Measurements from ENCODE around the gene CD300LD.

Gene CD300LD

GRCh38 chr17:74604761-74605160 is 12.7 kb upstream of the CD300LD start:
- no peaks in the 10 kb centered on the region for H3K27me3 ChIP-seq (ENCODE audit: control insufficient read depth, insufficient read depth, low read length)

DNA sequence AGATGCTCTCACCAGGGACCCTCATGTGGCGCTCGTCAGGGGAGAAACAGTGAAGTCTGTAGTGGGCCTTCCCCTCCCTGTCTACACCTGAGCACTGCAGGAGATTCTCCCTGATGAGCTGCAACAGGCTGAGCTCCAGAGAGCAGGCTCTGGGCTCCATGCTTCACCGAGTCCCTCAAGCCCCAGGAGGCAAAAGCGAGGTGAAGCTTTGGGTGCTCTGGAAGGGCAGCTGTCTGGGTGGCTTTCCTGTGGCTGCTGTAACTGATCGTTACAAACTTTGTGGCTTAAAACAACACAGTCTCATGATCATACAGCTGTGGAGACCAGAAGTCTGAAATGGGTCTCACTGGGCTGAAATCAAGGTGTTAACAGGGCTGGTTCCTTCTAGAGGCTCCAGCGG is 12.1 kb upstream of the CD300LD start:
- Histone ChIP-seq H3K4me3 (ENCODE audit: low read length) (no peak overlapping the region), H3K4me1 (ENCODE audit: control insufficient read depth, low read depth, low read length) (no peaks in the 10 kb centered on the region), H3K36me3 (ENCODE audit: control insufficient read depth, low read depth, low read length) (no peaks in the 10 kb centered on the region), H3K9ac (ENCODE audit: low read length) (no peak overlapping the region), H3K9me3 (ENCODE audit: control insufficient read depth, low read depth, low read length) (no peaks in the 10 kb centered on the region), H3K27ac (ENCODE audit: low read length) (no peak overlapping the region), H3K27me3 (ENCODE audit: control insufficient read depth, insufficient read depth, low read length) (no peaks in the 10 kb centered on the region)

More at GRCh38 chr17:74604761-74605160, 12.7 kb upstream of the CD300LD start:
- H3K36me3 ChIP-seq (ENCODE audit: control insufficient read depth, low read depth, low read length) = no peaks in the 10 kb centered on the region
- no peak overlapping the region for H3K9ac ChIP-seq (ENCODE audit: low read length)
- no peaks in the 10 kb centered on the region for H3K4me1 ChIP-seq (ENCODE audit: control insufficient read depth, low read depth, low read length)
- H3K27ac ChIP-seq (ENCODE audit: low read length) = no peak overlapping the region
- H3K4me3 ChIP-seq (ENCODE audit: low read length) = no peak overlapping the region
- no peaks in the 10 kb centered on the region for H3K9me3 ChIP-seq (ENCODE audit: control insufficient read depth, low read depth, low read length)

DNA sequence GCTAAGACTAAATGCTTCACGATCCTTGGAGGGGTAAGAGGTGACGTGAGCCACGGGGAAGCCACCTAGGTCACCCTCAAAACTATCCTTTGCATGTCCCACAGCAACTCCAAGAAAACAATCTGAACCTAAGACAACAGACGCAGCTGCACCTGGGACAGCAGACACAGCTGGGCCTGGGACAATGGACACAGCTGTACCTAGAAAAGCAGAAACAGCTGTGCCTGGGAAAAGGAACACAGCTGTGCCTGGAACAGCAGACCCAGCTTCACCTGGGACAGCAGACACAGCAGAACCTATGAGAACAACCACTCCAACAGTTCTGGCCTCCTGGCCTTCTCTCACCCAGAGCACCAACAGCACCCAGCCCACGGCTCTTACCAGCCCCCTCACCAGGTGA is 11.7 kb upstream of the CD300LD start:
- Histone ChIP-seq H3K36me3 (ENCODE audit: control insufficient read depth, low read depth, low read length) (no peaks in the 10 kb centered on the region), H3K9me3 (ENCODE audit: control insufficient read depth, low read depth, low read length) (no peaks in the 10 kb centered on the region), H3K27ac (ENCODE audit: low read length) (no peak overlapping the region), H3K4me1 (ENCODE audit: control insufficient read depth, low read depth, low read length) (no peaks in the 10 kb centered on the region), H3K4me3 (ENCODE audit: low read length) (no peak overlapping the region), H3K9ac (ENCODE audit: low read length) (no peak overlapping the region), H3K27me3 (ENCODE audit: control insufficient read depth, insufficient read depth, low read length) (no peaks in the 10 kb centered on the region)

DNA sequence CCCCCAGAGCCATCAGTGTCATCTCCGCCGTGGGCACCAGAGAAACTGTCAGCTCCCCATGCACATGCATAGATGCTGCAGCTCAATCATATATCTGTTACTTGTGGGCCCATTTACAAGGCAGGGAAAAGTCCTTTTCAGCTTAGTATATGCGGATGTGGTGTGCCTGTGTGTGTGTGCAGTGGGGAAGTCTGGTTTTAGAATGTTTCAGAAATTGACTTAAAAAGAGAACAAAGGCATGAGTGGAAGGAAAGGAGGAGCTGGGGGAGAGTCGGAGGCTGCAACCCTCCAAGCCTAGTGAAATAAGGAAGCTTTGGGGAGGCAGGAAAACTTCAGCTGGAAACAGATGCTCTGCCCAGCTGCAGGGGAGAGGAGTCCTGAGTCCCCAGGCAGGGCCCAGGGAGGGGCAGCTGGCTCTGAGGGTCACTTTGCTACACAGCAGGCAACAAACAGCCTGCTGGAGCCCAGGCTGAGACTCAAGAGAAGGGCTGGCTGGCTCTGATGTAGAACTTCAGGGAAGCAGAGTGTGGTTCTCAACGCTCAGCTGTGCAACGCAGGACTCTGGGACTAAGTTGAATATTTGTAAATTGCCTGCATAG is 11.1 kb upstream of the CD300LD start:
- Histone ChIP-seq H3K4me3 (ENCODE audit: low read length) (no peak overlapping the region), H3K27me3 (ENCODE audit: control insufficient read depth, insufficient read depth, low read length) (no peaks in the 10 kb centered on the region), H3K9ac (ENCODE audit: low read length) (no peak overlapping the region), H3K27ac (ENCODE audit: low read length) (no peak overlapping the region), H3K36me3 (ENCODE audit: control insufficient read depth, low read depth, low read length) (no peaks in the 10 kb centered on the region), H3K4me1 (ENCODE audit: control insufficient read depth, low read depth, low read length) (no peaks in the 10 kb centered on the region), H3K9me3 (ENCODE audit: control insufficient read depth, low read depth, low read length) (no peaks in the 10 kb centered on the region)

DNA sequence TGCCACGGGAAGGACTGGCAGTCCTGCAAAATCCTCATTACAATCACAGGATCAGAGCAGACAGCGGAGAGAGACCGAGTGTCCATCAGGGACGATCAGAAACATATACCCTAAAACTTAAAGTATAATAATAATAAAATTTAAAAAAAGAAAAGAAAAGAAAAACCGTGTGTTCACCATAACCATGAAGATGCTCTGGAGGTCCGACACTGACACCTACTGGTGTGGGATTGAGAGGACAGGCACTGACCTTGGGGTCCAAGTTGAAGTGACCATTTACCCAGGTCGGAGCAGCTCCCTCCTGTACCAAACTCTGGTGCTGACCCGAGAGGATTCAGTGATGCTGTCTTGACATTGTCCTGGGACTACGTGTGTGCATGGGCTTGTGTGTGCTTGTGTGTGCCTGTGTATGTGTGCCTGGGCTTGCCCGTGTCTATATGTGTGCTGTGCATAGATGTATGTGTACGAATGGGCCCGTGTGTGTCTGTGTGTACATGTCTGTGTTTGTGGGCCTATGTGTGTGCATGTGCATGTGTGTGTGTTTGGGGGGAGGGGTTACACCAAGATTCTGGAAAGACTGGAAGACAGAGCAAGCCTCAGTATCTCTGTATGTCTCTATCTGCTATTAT is 10.0 kb upstream of the CD300LD start:
- H3K9ac ChIP-seq (ENCODE audit: low read length) = no peak overlapping the region
- H3K9me3 ChIP-seq (ENCODE audit: control insufficient read depth, low read depth, low read length) = no peaks in the 10 kb centered on the region
- no peak overlapping the region for H3K4me3 ChIP-seq (ENCODE audit: low read length)
- no peaks in the 10 kb centered on the region for H3K4me1 ChIP-seq (ENCODE audit: control insufficient read depth, low read depth, low read length)
- no peaks in the 10 kb centered on the region for H3K36me3 ChIP-seq (ENCODE audit: control insufficient read depth, low read depth, low read length)
- no peak overlapping the region for H3K27ac ChIP-seq (ENCODE audit: low read length)
- H3K27me3 ChIP-seq (ENCODE audit: control insufficient read depth, insufficient read depth, low read length) = no peaks in the 10 kb centered on the region

GRCh38 chr17:74599448-74599939 is 7.4 kb upstream of the CD300LD start:
- no peaks in the 10 kb centered on the region for H3K36me3 ChIP-seq (ENCODE audit: control insufficient read depth, low read depth, low read length)
- H3K4me3 ChIP-seq (ENCODE audit: low read length) = no peak overlapping the region
- H3K27me3 ChIP-seq (ENCODE audit: control insufficient read depth, insufficient read depth, low read length) = no peaks in the 10 kb centered on the region
- H3K4me1 ChIP-seq (ENCODE audit: control insufficient read depth, low read depth, low read length) = no peaks in the 10 kb centered on the region
- H3K27ac ChIP-seq (ENCODE audit: low read length) = no peak overlapping the region
- no peak overlapping the region for H3K9ac ChIP-seq (ENCODE audit: low read length)
- no peaks in the 10 kb centered on the region for H3K9me3 ChIP-seq (ENCODE audit: control insufficient read depth, low read depth, low read length)

DNA sequence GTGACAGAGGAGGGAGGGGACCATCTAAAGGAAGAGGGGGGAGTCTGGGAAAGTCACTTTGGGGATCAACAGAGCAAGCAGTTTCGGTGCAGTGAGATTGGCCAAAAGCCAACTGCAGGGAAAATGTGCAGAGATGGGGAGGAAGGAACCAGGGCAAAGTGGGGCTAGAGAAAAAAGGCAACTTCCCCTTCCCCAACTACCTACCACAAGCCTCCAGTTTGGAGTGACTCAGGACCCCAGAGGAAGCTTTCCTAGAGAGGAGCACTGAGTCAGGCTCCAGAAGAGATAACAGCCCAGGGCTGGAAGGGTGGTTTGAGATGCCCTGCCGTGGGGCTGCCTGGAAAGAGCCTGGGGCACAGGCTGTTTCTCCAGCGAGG is 6.9 kb upstream of the CD300LD start:
- no peak overlapping the region for H3K27ac ChIP-seq (ENCODE audit: low read length)

DNA sequence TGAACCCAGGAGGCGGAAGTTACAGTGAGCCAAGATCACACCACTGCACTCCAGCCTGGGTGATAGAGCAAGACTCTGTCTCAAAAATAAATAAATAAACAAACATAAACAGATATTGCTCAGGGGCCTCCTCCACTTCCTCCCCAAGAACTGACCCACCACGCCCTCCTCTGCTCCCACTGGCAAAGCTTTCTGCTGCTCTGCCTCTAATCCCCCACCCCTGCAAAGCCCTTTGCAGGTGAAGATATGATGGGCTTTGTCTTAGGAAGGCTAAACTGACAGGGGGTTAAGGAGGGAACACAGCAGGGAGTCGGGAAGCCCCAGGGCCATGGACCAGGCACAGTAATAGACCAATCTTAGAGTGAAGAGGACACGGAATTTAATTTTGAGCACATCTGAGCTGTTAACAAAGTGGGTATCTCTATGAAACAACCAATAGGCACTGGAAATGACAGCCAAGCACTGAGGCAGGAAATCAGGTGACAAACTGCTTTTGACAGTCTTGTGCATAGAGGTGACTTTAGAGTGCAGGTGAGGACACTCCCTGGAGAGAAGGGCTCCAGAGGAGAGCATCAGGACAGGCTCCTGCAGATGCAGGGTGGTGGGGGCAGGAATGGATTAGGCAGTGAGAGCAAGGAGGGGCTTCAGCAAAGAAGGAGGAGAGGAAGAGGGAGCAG is 6.4 kb upstream of the CD300LD start:
- Histone ChIP-seq H3K27ac (ENCODE audit: low read length) (no peak overlapping the region), H3K27me3 (ENCODE audit: control insufficient read depth, insufficient read depth, low read length) (no peaks in the 10 kb centered on the region), H3K9me3 (ENCODE audit: control insufficient read depth, low read depth, low read length) (no peaks in the 10 kb centered on the region), H3K4me3 (ENCODE audit: low read length) (no peak overlapping the region), H3K36me3 (ENCODE audit: control insufficient read depth, low read depth, low read length) (no peaks in the 10 kb centered on the region), H3K4me1 (ENCODE audit: control insufficient read depth, low read depth, low read length) (no peaks in the 10 kb centered on the region), H3K9ac (ENCODE audit: low read length) (no peak overlapping the region)

More for the DNA sequence above, 6.9 kb upstream of the CD300LD start:
- Histone ChIP-seq H3K9ac (ENCODE audit: low read length) (no peak overlapping the region), H3K4me3 (ENCODE audit: low read length) (no peak overlapping the region), H3K4me1 (ENCODE audit: control insufficient read depth, low read depth, low read length) (no peaks in the 10 kb centered on the region), H3K36me3 (ENCODE audit: control insufficient read depth, low read depth, low read length) (no peaks in the 10 kb centered on the region), H3K27me3 (ENCODE audit: control insufficient read depth, insufficient read depth, low read length) (no peaks in the 10 kb centered on the region), H3K9me3 (ENCODE audit: control insufficient read depth, low read depth, low read length) (no peaks in the 10 kb centered on the region)

DNA sequence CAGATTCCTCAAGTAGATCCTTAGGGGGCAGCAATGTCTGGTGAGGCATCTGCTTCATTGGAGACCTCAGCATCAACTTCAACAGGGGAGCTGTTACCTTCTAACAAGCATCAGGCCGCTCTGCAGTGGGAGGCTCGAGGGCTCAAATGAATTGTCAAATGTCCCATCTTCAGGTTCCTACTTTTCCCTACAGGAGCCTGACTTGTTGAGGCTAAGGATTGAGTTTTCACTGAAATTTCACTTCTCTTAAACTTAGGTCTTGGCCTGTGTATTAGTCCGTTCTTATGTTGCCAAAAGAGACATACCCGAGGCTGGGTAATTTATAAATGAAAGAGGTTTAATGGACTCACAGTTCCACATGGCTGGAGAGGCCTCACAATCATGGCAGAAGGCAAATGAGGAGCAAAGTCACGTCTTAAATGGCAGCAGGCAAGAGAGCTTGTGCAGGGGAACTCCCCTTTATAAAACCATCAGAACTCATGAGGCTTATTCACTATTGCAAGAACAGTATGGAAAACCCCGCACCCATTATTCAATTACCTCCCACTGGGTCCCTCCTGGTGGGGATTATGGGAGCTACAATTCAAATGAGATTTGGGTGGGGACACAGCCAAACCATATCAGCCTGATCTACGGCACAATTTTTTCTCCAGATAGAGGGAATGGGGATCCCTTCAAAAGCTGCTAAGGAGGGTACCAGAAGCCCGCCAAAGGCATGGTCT is 5.1 kb upstream of the CD300LD start:
- no peaks in the 10 kb centered on the region for H3K4me1 ChIP-seq (ENCODE audit: control insufficient read depth, low read depth, low read length)
- H3K9ac ChIP-seq (ENCODE audit: low read length) = no peak overlapping the region
- H3K27me3 ChIP-seq (ENCODE audit: control insufficient read depth, insufficient read depth, low read length) = no peaks in the 10 kb centered on the region
- no peak overlapping the region for H3K4me3 ChIP-seq (ENCODE audit: low read length)
- H3K9me3 ChIP-seq (ENCODE audit: control insufficient read depth, low read depth, low read length) = no peaks in the 10 kb centered on the region
- no peaks in the 10 kb centered on the region for H3K36me3 ChIP-seq (ENCODE audit: control insufficient read depth, low read depth, low read length)
- no peak overlapping the region for H3K27ac ChIP-seq (ENCODE audit: low read length)

GRCh38 chr17:74595037-74595750 is 3.1 kb upstream of the CD300LD start:
- H3K36me3 ChIP-seq (ENCODE audit: control insufficient read depth, low read depth, low read length) = no peaks in the 10 kb centered on the region
- no peak overlapping the region for H3K27ac ChIP-seq (ENCODE audit: low read length)
- no peak overlapping the region for H3K4me3 ChIP-seq (ENCODE audit: low read length)
- H3K27me3 ChIP-seq (ENCODE audit: control insufficient read depth, insufficient read depth, low read length) = no peaks in the 10 kb centered on the region
- no peaks in the 10 kb centered on the region for H3K9me3 ChIP-seq (ENCODE audit: control insufficient read depth, low read depth, low read length)
- no peak overlapping the region for H3K9ac ChIP-seq (ENCODE audit: low read length)
- no peaks in the 10 kb centered on the region for H3K4me1 ChIP-seq (ENCODE audit: control insufficient read depth, low read depth, low read length)

DNA sequence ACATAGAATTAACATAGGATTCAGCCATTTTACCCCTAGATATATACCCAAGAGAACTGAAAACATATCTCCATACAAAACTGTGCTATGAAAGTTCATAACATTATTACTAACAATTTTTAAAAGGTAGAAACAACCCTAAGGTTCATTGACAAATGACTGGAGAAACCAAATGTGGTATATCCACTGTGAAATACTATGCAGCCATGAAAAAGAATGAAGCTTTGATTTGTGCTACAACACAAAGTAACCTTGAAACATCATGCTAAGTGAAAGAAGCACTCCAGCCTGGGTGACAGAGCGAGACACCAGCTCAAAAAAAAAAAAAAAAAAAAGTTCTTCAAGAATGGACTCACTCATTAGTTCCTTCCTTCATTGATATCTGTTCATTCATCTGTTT is 580 bp downstream of the CD300LD start:
- Histone ChIP-seq H3K36me3 (ENCODE audit: control insufficient read depth, low read depth, low read length) (no peaks in the 10 kb centered on the region), H3K4me1 (ENCODE audit: control insufficient read depth, low read depth, low read length) (no peaks in the 10 kb centered on the region), H3K27ac (ENCODE audit: low read length) (no peak overlapping the region), H3K9me3 (ENCODE audit: control insufficient read depth, low read depth, low read length) (no peaks in the 10 kb centered on the region), H3K27me3 (ENCODE audit: control insufficient read depth, insufficient read depth, low read length) (no peaks in the 10 kb centered on the region), H3K9ac (ENCODE audit: low read length) (no peak overlapping the region), H3K4me3 (ENCODE audit: low read length) (no peak overlapping the region)

Data from iPS-18a (cell line).